Coronary artery (tissue), 2 donors: ENCODE data around the gene LAMP1.
A peak's percentile ranks its signal among the peaks of the same experiment; 100 is the strongest.
"Not testable (repeated sequence)": the region's sequence is repeated elsewhere in the genome, so short reads cannot be mapped to it uniquely, and the experiment has no call there.

Source experiments
- DNase-seq: peaks from one replicate; pipeline ENCODE4 v3.0.0-alpha.2; 2017; ENCODE audit warnings: low spot score
- H3K27ac ChIP-seq, 2 donors: fragments of 200-600 bp; sonication (generic); one replicate each; pipeline ENCODE4 v1.5.1; 2016 to 2019
- H3K4me3 ChIP-seq: fragments of 200-600 bp; sonication (generic); 2 replicates; pipeline ENCODE4 v1.5.1; 2016; ENCODE audit warnings: mild to moderate bottlenecking, moderate library complexity
- TF ChIP-seq, protein P1 (sequence below): fragments of 200-600 bp; sonication (generic); IDR thresholded peaks from one replicate; pipeline ENCODE4 v1.5.1; 2019; ENCODE audit warnings: antibody characterized with exemption

Gene LAMP1

DNA sequence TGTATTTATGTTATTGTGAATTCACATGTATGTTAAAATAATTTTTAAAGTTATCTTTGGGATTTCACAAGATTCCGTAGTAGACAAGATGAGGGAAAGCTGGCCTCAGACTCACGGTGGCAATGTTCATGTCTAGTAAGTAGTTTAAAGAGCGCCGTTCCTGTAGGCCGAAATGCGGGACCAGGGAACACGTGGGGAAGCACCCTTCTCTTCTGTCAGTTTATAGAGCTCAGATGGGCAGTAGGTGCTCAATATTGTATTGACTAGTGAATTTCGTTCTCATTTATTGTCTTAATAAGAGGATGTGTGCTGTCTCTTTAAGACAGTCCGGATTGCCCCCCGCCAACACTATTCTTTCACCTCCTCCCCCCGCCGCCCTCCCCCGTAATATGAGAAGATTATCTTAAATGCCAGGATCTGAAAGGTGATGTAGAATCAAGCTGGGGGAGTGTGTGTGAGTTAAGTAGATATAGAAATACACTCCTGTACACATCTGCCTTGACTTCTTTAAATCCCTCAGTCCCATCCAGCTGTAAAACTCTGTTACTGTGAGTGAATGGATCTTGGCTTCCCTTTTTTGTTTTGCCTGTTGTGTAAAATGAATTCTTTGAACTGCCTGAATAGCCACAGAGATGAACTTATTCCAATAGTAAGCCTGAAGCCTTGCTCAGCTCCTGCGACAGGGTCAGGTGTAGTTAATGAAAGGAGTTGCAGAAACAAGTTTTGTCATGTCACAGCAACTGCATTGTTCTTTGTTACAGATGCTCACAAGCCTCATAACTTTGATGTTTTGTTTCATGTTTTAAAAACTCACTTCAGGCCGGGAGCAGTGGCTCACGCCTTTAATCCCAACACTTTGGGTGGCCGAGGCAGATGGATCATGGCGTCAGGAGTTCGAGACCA lies 1.3 kb downstream of the LAMP1 start:
- peak overlapping the region in 1 of 2 donors; percentile 87 for H3K27ac ChIP-seq
- TF ChIP-seq, protein P1, sequence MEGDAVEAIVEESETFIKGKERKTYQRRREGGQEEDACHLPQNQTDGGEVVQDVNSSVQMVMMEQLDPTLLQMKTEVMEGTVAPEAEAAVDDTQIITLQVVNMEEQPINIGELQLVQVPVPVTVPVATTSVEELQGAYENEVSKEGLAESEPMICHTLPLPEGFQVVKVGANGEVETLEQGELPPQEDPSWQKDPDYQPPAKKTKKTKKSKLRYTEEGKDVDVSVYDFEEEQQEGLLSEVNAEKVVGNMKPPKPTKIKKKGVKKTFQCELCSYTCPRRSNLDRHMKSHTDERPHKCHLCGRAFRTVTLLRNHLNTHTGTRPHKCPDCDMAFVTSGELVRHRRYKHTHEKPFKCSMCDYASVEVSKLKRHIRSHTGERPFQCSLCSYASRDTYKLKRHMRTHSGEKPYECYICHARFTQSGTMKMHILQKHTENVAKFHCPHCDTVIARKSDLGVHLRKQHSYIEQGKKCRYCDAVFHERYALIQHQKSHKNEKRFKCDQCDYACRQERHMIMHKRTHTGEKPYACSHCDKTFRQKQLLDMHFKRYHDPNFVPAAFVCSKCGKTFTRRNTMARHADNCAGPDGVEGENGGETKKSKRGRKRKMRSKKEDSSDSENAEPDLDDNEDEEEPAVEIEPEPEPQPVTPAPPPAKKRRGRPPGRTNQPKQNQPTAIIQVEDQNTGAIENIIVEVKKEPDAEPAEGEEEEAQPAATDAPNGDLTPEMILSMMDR: no peak
- peak overlapping the region; percentile 88 for H3K4me3 ChIP-seq
- DNase-seq: no peak

GRCh38 chr13:113299951-113300350 lies 2.9 kb downstream of the LAMP1 start:
- DNase-seq: no peak
- H3K27ac ChIP-seq: no peak overlapping the region
- TF ChIP-seq, protein P1: no peak
- H3K4me3 ChIP-seq: no peak overlapping the region

GRCh38 chr13:113302986-113303385 lies 5.9 kb downstream of the LAMP1 start:
- TF ChIP-seq, protein P1: no peak
- no peak for DNase-seq
- Histone ChIP-seq H3K27ac (no peak overlapping the region), H3K4me3 (no peak overlapping the region)

GRCh38 chr13:113304121-113304520 lies 7.1 kb downstream of the LAMP1 start:
- TF ChIP-seq, protein P1: no peak
- no peak for DNase-seq
- Histone ChIP-seq H3K4me3 (no peak overlapping the region), H3K27ac (no peak overlapping the region)

- TF ChIP-seq, protein P1: no peak
- H3K27ac ChIP-seq: no peak overlapping the region
- DNase-seq: no peak
- no peak overlapping the region for H3K4me3 ChIP-seq
Measured at GRCh38 chr13:113305208-113305607, 8.2 kb downstream of the LAMP1 start.

DNA sequence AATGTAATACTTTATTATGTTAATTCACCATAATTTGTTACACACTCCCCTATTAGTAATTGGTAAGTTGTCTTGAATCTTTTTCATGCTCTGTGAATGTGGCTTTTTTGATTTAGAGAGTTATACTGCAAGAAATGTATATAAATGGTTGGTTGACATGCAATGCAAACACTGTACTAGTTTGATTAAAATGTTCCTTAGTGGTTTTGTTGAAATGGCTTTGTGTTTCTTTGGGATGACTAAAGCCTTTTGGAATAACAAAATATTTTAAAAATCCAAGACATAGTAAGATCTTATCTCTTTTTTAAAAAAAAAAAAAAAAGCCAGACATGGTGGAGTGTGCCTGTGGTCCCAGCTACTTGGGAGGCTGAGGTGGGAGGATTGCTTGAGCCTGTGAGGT lies 10.5 kb downstream of the LAMP1 start:
- H3K27ac ChIP-seq: no peak overlapping the region
- no peak overlapping the region for H3K4me3 ChIP-seq
- no peak for DNase-seq
- TF ChIP-seq, protein P1: no peak

GRCh38 chr13:113309473-113309872 lies 12.4 kb downstream of the LAMP1 start:
- no peak overlapping the region for H3K4me3 ChIP-seq
- no peak for DNase-seq
- TF ChIP-seq, protein P1: no peak
- H3K27ac ChIP-seq: no peak overlapping the region

DNA sequence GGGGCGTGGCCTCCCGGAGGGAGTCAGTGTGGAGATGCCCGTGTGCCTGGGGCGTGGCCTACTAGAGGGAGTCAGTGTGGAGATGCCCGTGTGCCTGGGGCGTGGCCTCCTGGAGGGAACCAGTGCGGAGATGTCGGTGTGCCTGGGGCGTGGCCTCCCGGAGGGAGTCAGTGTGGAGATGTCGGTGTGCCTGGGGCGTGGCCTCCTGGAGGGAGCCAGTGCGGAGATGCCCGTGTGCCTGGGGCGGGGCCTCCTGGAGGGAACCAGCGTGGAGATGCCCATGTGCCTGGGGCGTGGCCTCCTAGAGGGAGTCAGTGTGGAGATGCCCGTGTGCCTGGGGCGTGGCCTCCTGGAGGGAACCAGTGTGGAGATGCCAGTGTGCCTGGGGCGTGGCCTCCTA lies 17.1 kb downstream of the LAMP1 start:
- H3K27ac ChIP-seq, DNase-seq, H3K4me3 ChIP-seq: not testable (repeated sequence)

DNA sequence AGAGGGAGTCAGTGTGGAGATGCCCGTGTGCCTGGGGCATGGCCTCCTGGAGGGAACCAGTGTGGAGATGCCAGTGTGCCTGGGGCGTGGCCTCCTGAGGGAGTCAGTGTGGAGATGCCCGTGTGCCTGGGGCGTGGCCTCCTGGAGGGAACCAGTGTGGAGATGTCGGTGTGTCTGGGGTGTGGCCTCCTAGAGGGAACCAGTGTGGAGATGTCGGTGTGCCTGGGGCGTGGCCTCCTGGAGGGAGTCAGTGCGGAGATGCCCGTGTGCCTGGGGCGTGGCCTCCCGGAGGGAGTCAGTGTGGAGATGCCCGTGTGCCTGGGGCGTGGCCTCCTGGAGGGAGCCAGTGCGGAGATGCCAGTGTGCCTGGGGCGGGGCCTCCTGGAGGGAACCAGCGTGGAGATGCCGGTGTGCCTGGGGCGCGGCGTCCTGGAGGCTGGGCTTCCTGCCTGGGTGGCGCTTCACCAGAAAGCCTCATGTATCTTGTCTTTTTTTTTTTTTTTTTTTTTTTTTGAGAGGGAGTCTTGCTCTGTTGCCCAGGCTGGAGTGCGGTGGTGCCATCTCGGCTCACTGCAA lies 17.9 kb downstream of the LAMP1 start:
- not testable (repeated sequence) for DNase-seq, H3K4me3 ChIP-seq, H3K27ac ChIP-seq
